ENCODE data around the gene ERICH6. TPM values are rescaled to one million over a fixed set of nuclear protein-coding genes. Genes with fewer than 3 reads are reported as not detected.

ERICH6 gene
- total RNA-seq, 1 donor from 2014 or later = 0.69 TPM

GRCh38 chr3:150733373-150733935 is 29.7 kb upstream of the ERICH6 start:
- Mint-ChIP-seq H3K36me3 (ENCODE audit: unreplicated experiment) (no peaks in the 10 kb centered on the region), H3K27ac (ENCODE audit: unreplicated experiment) (no peak overlapping the region), H3K4me3 (ENCODE audit: unreplicated experiment) (no peak overlapping the region), H3K4me1 (ENCODE audit: low read depth, unreplicated experiment) (peaks cover 6% of the 10 kb centered on the region), H3K27me3 (ENCODE audit: unreplicated experiment) (peaks cover 5% of the 10 kb centered on the region), H3K9me3 (ENCODE audit: unreplicated experiment) (no peaks in the 10 kb centered on the region)
- TF ChIP-seq CTCF (IDR thresholded peaks at IDR 0.05; ENCODE audit: partially characterized antibody, unreplicated experiment) = no peak
- DNase-seq = no peak

- H3K4me1 Mint-ChIP-seq (ENCODE audit: low read depth, unreplicated experiment) = peaks cover 3% of the 10 kb centered on the region
- no peak for DNase-seq
- H3K9me3 Mint-ChIP-seq (ENCODE audit: unreplicated experiment) = no peaks in the 10 kb centered on the region
- no peak overlapping the region for H3K27ac Mint-ChIP-seq (ENCODE audit: unreplicated experiment)
- no peaks in the 10 kb centered on the region for H3K36me3 Mint-ChIP-seq (ENCODE audit: unreplicated experiment)
- H3K27me3 Mint-ChIP-seq (ENCODE audit: unreplicated experiment) = no peaks in the 10 kb centered on the region
- no peak overlapping the region for H3K4me3 Mint-ChIP-seq (ENCODE audit: unreplicated experiment)
- TF ChIP-seq CTCF (IDR thresholded peaks at IDR 0.05; ENCODE audit: partially characterized antibody, unreplicated experiment) = no peak
Measured at GRCh38 chr3:150729682-150730360, 26.1 kb upstream of the ERICH6 start.

GRCh38 chr3:150727653-150728502 is 24.2 kb upstream of the ERICH6 start:
- no peaks in the 10 kb centered on the region for H3K36me3 Mint-ChIP-seq (ENCODE audit: unreplicated experiment)
- no peaks in the 10 kb centered on the region for H3K9me3 Mint-ChIP-seq (ENCODE audit: unreplicated experiment)
- H3K27ac Mint-ChIP-seq (ENCODE audit: unreplicated experiment) = no peak overlapping the region
- no peaks in the 10 kb centered on the region for H3K27me3 Mint-ChIP-seq (ENCODE audit: unreplicated experiment)
- H3K4me3 Mint-ChIP-seq (ENCODE audit: unreplicated experiment) = no peak overlapping the region
- DNase-seq = no peak
- TF ChIP-seq CTCF (IDR thresholded peaks at IDR 0.05; ENCODE audit: partially characterized antibody, unreplicated experiment) = no peak
- H3K4me1 Mint-ChIP-seq (ENCODE audit: low read depth, unreplicated experiment) = no peaks in the 10 kb centered on the region

GRCh38 chr3:150725548-150725947 is 21.8 kb upstream of the ERICH6 start:
- Mint-ChIP-seq H3K4me1 (ENCODE audit: low read depth, unreplicated experiment) (peaks cover 2% of the 10 kb centered on the region), H3K36me3 (ENCODE audit: unreplicated experiment) (no peaks in the 10 kb centered on the region), H3K4me3 (ENCODE audit: unreplicated experiment) (no peak overlapping the region), H3K27ac (ENCODE audit: unreplicated experiment) (no peak overlapping the region), H3K9me3 (ENCODE audit: unreplicated experiment) (no peaks in the 10 kb centered on the region), H3K27me3 (ENCODE audit: unreplicated experiment) (no peaks in the 10 kb centered on the region)
- no peak for TF ChIP-seq CTCF (IDR thresholded peaks at IDR 0.05; ENCODE audit: partially characterized antibody, unreplicated experiment)
- DNase-seq = no peak
